Adrenal gland (tissue), 12 donors: Measurements from ENCODE around the gene PHOSPHO1. TPM values are rescaled to one million over a fixed set of nuclear protein-coding genes. Genes with fewer than 3 reads are reported as not detected.
"Not testable (repeated sequence)": the region's sequence is repeated elsewhere in the genome, so short reads cannot be mapped to it uniquely, and the experiment has no call there.

Experiments used
- DNase-seq, 7 donors: peaks; one replicate each; pipeline ENCODE4 v3.0.0-alpha.2; 2019 to 2020
- H3K27ac ChIP-seq, 5 donors: fragments of 200-600 bp; sonication (generic) in 4 of 5; 1 replicate in 3 of 5; 2 replicates in 2 of 5; pipeline versions ENCODE4 v1.5.1 to v1.8.0; 2016 to 2020; ENCODE audit warnings: mild to moderate bottlenecking in 1 of 5
- H3K27me3 ChIP-seq: fragments of 200-600 bp; 2 replicates; pipeline ENCODE4 v1.8.0; 2021
- H3K36me3 ChIP-seq, 2 donors: fragments of 200-600 bp; replicated peaks in 1 of 2; 1 replicate in 1 of 2; 2 replicates in 1 of 2; pipeline versions ENCODE4 v1.5.1 to v1.8.0; 2018 to 2022
- H3K4me1 ChIP-seq, 2 donors: fragments of 200-600 bp; replicated peaks in 1 of 2; 1 replicate in 1 of 2; 2 replicates in 1 of 2; pipeline versions ENCODE4 v1.5.1 to v1.8.0; 2018 to 2021
- H3K4me3 ChIP-seq, 4 donors: fragments of 200-600 bp; sonication (generic) in 3 of 4; one replicate each; pipeline ENCODE4 v1.5.1; 2016 to 2018
- H3K9me3 ChIP-seq, 3 donors: fragments of 200-600 bp; sonication (generic) in 1 of 3; replicated peaks in 1 of 3; 1 replicate in 2 of 3; 2 replicates in 1 of 3; pipeline versions ENCODE4 v1.5.1 to v1.8.0; 2016 to 2021
- POLR2A ChIP-seq, 2 donors: fragments of 450-650 bp; IDR thresholded peaks; one replicate each; pipeline ENCODE4 v1.6.1; 2017; ENCODE audit warnings: antibody characterized with exemption in 2 of 2, mild to moderate bottlenecking in 2 of 2, moderate library complexity in 1 of 2
- WGBS, 4 donors: extraction: QIAGEN DNeasy Blood & Tissue Kit in 2 of 4; methylation state at CpG; one replicate each; pipeline versions ENCODE4 v1.1.5 to v1.1.7; 2013 to 2017; 5-methylcytosine and 5-hydroxymethylcytosine counted together
- intact Hi-C, 2 donors: fragments of 100-400 bp; cut with DNase I; formaldehyde crosslinking; loops; one replicate each; pipeline versions ENCODE4 v1.14.1 to v1.15.0; 2022 to 2023
- polyA plus RNA-seq, 3 donors: library from polyadenylated mRNA; stranded (reverse); fragments of 200-250 nt in 2 of 3; fragments of 350-450 nt in 1 of 3; fragmentation: Illumina TruSeq in 1 of 3; extraction: RNeasy Lipid Tissue Mini Kit (QIAGEN cat#74804) in 1 of 3; gene quantifications; one replicate each; pipeline ENCODE4 v1.2.3, GENCODE V29; 2013 to 2014
- total RNA-seq, 9 donors: library from RNA; depleted of rRNA in 4 of 9; stranded (reverse); fragments of >200 nt in 4 of 9; fragments of 120-200 nt in 1 of 9; fragmentation: NEBNext Ultra II Directional in 1 of 9; extraction: Animal tissue kit (Norgen Biotek cat#: 25700) in 1 of 9; gene quantifications; one replicate each; pipeline versions ENCODE4 v1.1.0 to v1.2.4, GENCODE V29; 2013 to 2023
- TF ChIP-seq, protein P1 (sequence below), 6 experiments: fragments of 450-650 bp in 4 of 6; fragments of 200-600 bp in 2 of 6; sonication (generic) in 1 of 6; IDR thresholded peaks; 1 replicate in 5 of 6; 2 replicates in 1 of 6; pipeline versions ENCODE4 v1.5.1 to v1.8.0; 2016 to 2021; ENCODE audit warnings: antibody characterized with exemption in 6 of 6, mild to moderate bottlenecking in 2 of 6, moderate library complexity in 1 of 6
- donor health status: healthy with polysubstance abuse.
- donor health status: Bipolar disorder and iron deficiency.
- donor health status: DM: yes; HTN: yes; CAD: no.
- donor health status: DM: no; HTN: no; CAD: no.
- donor health status: DM: no; HTN: no; CAD: no.
- donor health status: DM: yes; HTN: yes; CAD: no.

PHOSPHO1 gene
- total and polyA plus RNA-seq, 12 donors, result 0.25 to 5.5 (median 0.61) TPM; not detected in 5

GRCh38 chr17:49187301-49187700 is 43.3 kb downstream of the PHOSPHO1 start:
- 90 to 97% (median 94%) methylated on average over 3 of the region's 3 CpGs for whole genome bisulfite sequencing, 4 donors
- Histone ChIP-seq H3K27ac (no peak overlapping the region), H3K4me1 (no peaks in the 10 kb centered on the region), H3K27me3 (no peaks in the 10 kb centered on the region), H3K36me3 (no peaks in the 10 kb centered on the region), H3K9me3 (peaks cover 0 to 7% (median 0%) of the 10 kb centered on the region in 3 donors), H3K4me3 (no peak overlapping the region)
- TF ChIP-seq, protein P1, sequence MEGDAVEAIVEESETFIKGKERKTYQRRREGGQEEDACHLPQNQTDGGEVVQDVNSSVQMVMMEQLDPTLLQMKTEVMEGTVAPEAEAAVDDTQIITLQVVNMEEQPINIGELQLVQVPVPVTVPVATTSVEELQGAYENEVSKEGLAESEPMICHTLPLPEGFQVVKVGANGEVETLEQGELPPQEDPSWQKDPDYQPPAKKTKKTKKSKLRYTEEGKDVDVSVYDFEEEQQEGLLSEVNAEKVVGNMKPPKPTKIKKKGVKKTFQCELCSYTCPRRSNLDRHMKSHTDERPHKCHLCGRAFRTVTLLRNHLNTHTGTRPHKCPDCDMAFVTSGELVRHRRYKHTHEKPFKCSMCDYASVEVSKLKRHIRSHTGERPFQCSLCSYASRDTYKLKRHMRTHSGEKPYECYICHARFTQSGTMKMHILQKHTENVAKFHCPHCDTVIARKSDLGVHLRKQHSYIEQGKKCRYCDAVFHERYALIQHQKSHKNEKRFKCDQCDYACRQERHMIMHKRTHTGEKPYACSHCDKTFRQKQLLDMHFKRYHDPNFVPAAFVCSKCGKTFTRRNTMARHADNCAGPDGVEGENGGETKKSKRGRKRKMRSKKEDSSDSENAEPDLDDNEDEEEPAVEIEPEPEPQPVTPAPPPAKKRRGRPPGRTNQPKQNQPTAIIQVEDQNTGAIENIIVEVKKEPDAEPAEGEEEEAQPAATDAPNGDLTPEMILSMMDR (IDR thresholded peaks at IDR 0.05), result no peak
- TF ChIP-seq POLR2A (IDR thresholded peaks at IDR 0.05), result no peak
- intact Hi-C loops, result no loop called here
- no peak for DNase-seq

- H3K27me3 ChIP-seq, H3K9me3 ChIP-seq, intact Hi-C loops, H3K36me3 ChIP-seq, DNase-seq, H3K4me1 ChIP-seq, H3K4me3 ChIP-seq, H3K27ac ChIP-seq: not testable (repeated sequence)
- WGBS, 4 donors, result 89 to 100% (median 96%) methylated on average over 1 of the region's 1 CpG
Measured at GRCh38 chr17:49185381-49185780, 45.2 kb downstream of the PHOSPHO1 start.

DNA sequence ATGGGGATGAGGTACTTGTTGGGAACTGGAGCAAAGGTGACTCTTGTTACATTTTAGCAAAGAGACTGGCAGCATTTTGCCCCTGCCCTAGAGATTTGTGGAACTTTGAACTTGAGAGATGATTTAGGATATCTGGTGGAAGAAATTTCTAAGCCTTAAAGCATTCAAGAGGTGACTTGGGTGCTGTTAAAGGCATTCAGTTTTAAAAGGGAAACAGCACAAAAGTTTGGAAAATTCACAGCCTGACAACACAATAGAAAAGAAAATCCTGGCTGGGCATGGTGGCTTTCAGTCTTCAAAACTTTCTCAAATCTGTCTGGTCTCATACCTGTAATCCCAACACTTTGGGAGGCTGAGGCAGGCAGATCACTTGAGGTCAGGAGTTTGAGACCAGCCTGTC is 46.1 kb downstream of the PHOSPHO1 start:
- not testable (repeated sequence) for H3K36me3 ChIP-seq, DNase-seq, H3K9me3 ChIP-seq, H3K4me1 ChIP-seq, H3K27me3 ChIP-seq, H3K4me3 ChIP-seq, H3K27ac ChIP-seq
- intact Hi-C loops, result loop anchor here (5.0 kb wide), 2 partner anchors 38 to 43 kb away; no protein-coding TSS in a partner anchor

- no peak for DNase-seq
- Histone ChIP-seq H3K27me3 (no peaks in the 10 kb centered on the region), H3K4me3 (no peak overlapping the region), H3K4me1 (no peaks in the 10 kb centered on the region), H3K36me3 (no peaks in the 10 kb centered on the region), H3K27ac (no peak overlapping the region), H3K9me3 (peaks cover 0 to 7% (median 0%) of the 10 kb centered on the region in 3 donors)
- TF ChIP-seq, protein P1 (IDR thresholded peaks at IDR 0.05), result no peak
- no peak for TF ChIP-seq POLR2A (IDR thresholded peaks at IDR 0.05)
- intact Hi-C loops, result loop anchor here (5.0 kb wide), 2 partner anchors 38 to 44 kb away; no protein-coding TSS in a partner anchor
- WGBS, 4 donors, result 85 to 86% methylated on average over 7 of the region's 7 CpGs; no CpG with 5 or more reads in 2 of the 4 donors
Measured at GRCh38 chr17:49183801-49184200, 46.8 kb downstream of the PHOSPHO1 start.

DNA sequence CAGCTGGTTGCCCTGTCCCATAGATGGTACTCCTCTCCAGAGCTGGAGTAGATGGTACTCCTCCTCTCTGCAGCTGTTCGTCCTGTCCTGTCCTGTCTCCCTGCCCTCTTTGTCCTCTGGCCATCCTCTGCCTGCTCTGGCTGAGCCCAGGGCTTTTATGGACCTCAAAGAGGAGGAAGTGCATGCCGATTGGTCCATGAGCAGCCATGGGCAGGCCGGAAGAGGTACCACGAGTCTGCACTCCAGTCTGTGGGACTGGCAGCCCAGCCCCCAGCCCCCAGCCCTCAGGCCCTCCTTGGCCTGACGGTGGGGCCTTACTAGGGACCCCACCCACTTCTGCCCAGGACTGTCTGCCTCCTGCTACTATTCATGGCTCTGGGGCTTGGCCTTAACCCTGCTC is 47.2 kb downstream of the PHOSPHO1 start:
- H3K9me3 ChIP-seq, result peaks cover 0 to 7% (median 0%) of the 10 kb centered on the region in 3 donors
- H3K27me3 ChIP-seq, result no peaks in the 10 kb centered on the region
- DNase-seq, result no peak
- no peak overlapping the region for H3K27ac ChIP-seq
- WGBS, 4 donors, result 70 to 89% (median 75%) methylated on average over 2 to 5 of the region's 5 CpGs
- no peaks in the 10 kb centered on the region for H3K4me1 ChIP-seq
- no peak overlapping the region for H3K4me3 ChIP-seq
- no peak for TF ChIP-seq POLR2A (IDR thresholded peaks at IDR 0.05)
- TF ChIP-seq, protein P1 (IDR thresholded peaks at IDR 0.05), result no peak
- intact Hi-C loops, result loop anchor here (5.0 kb wide), 2 partner anchors 39 to 44 kb away; no protein-coding TSS in a partner anchor
- H3K36me3 ChIP-seq, result no peaks in the 10 kb centered on the region
